A549 (cell line): Measurements from ENCODE around the gene CACNA1C. TPM values are rescaled to one million over a fixed set of nuclear protein-coding genes. Genes with fewer than 3 reads are reported as not detected.

Experiments
- ATAC-seq, 2 experiments: fragments of 200-7000 bp in 1 of 2; fragments of >200 bp in 1 of 2; cut with Nextera tagmentation in 1 of 2; cut with Tn5 transposase in 1 of 2; 3 replicates each; pipeline versions ENCODE4 v1.8.0 to v1.9.1; 2018 to 2020; ENCODE audit warnings: mild to moderate bottlenecking in 1 of 2, moderate library complexity in 1 of 2
- CTCF ChIA-PET: fragments of 300-600 bp; sonication (Branson Sonifier 250); formaldehyde crosslinking; extraction: SDS; loops from one replicate; lab custom pipeline; 2021; ENCODE audit warnings: antibody characterized with exemption, inconsistent platforms; lab: Yijun Ruan, JAX
- POLR2A ChIA-PET: fragments of 350-600 bp; formaldehyde crosslinking; extraction: SDS; loops from one replicate; lab custom pipeline; 2021; ENCODE audit warnings: antibody characterized with exemption, inconsistent platforms; lab: Yijun Ruan, JAX
- DNase-seq, 2 experiments: peaks; one replicate each; pipeline versions ENCODE4 v3.0.0 to v3.0.0-alpha.2; 2011 to 2016; ENCODE audit warnings: low read depth in 1 of 2, low spot score in 1 of 2
- FAIRE-seq: peaks from 2 replicates; lab custom pipeline; 2011; peaks lifted over from hg19 to GRCh38; lab: Jason Lieb, UNC
- H3K27ac ChIP-seq, 2 experiments: fragments of >200 bp; sonication (Bioruptor Twin); formaldehyde crosslinking; 3 replicates each; pipeline ENCODE4 v1.5.1; 2016 to 2017
- H3K4me1 ChIP-seq: fragments of >200 bp; sonication (Bioruptor Twin); formaldehyde crosslinking; 3 replicates; pipeline ENCODE4 v1.6.1; 2016
- H3K4me2 ChIP-seq: fragments of >200 bp; sonication (Bioruptor Twin); formaldehyde crosslinking; 3 replicates; pipeline ENCODE4 v1.6.1; 2016
- H3K4me3 ChIP-seq: fragments of >200 bp; sonication (Bioruptor Twin); formaldehyde crosslinking; 3 replicates; pipeline ENCODE4 v1.5.1; 2016
- H3K9me3 ChIP-seq: fragments of >200 bp; sonication (Bioruptor Twin); formaldehyde crosslinking; 3 replicates; pipeline ENCODE4 v1.6.1; 2016
- CBX2 ChIP-seq: fragments of 200-600 bp; sonication (generic); IDR thresholded peaks from 2 replicates; pipeline ENCODE4 v1.6.1; 2016; ENCODE audit warnings: low read depth, mild to moderate bottlenecking, borderline replicate concordance
- CEBPB ChIP-seq, 2 experiments: fragments of >200 bp in 1 of 2; sonication (Bioruptor Twin) in 1 of 2; formaldehyde crosslinking in 1 of 2; IDR thresholded peaks; 2 replicates each; pipeline ENCODE4 v1.6.1; 2012 to 2016
- CHD2 ChIP-seq: fragments of 150-350 bp; IDR thresholded peaks from 2 replicates; pipeline ENCODE4 v1.6.1; 2014; ENCODE audit warnings: low read length; ENCODE audit not compliant: partially characterized antibody
- CHD4 ChIP-seq: fragments of 200-600 bp; sonication (generic); IDR thresholded peaks from 2 replicates; pipeline ENCODE4 v1.6.1; 2016; ENCODE audit warnings: antibody characterized with exemption, mild to moderate bottlenecking, borderline replicate concordance
- EHF ChIP-seq: fragments of 250-450 bp; sonication (Bioruptor Pico); IDR thresholded peaks from 2 replicates; pipeline ENCODE4 v1.5.0; 2020; ENCODE audit warnings: mild to moderate bottlenecking
- EP300 ChIP-seq, 2 experiments: fragments of >200 bp; sonication (Bioruptor Twin); formaldehyde crosslinking; IDR thresholded peaks; 2 replicates in 1 of 2; 3 replicates in 1 of 2; pipeline ENCODE4 v1.6.1; 2016 to 2017
- ESRRA ChIP-seq: fragments of 150-350 bp; IDR thresholded peaks from 2 replicates; pipeline ENCODE4 v1.6.1; 2014; ENCODE audit warnings: mild to moderate bottlenecking, low read length, borderline replicate concordance
- HEYL ChIP-seq: fragments of 250-450 bp; sonication (Bioruptor Pico); IDR thresholded peaks from 2 replicates; pipeline ENCODE4 v1.8.0; 2021; ENCODE audit warnings: mild to moderate bottlenecking, moderate library complexity
- HOXA7 ChIP-seq: fragments of 250-450 bp; sonication (Bioruptor Pico); IDR thresholded peaks from 2 replicates; pipeline ENCODE4 v1.5.0; 2020; ENCODE audit warnings: mild to moderate bottlenecking, moderate library complexity
- MAFK ChIP-seq: fragments of 450-650 bp; IDR thresholded peaks from 2 replicates; pipeline ENCODE4 v1.6.1; 2014; ENCODE audit not compliant: partially characterized antibody
- MAZ ChIP-seq: fragments of 150-350 bp; IDR thresholded peaks from 2 replicates; pipeline ENCODE4 v1.6.1; 2014; ENCODE audit warnings: antibody characterized with exemption, low read depth, low read length, borderline replicate concordance
- PHF8 ChIP-seq: fragments of 200-600 bp; sonication (generic); IDR thresholded peaks from 2 replicates; pipeline ENCODE4 v1.6.1; 2016; ENCODE audit warnings: low read depth, mild to moderate bottlenecking, antibody characterized with exemption, moderate library complexity, borderline replicate concordance
- POLR2A ChIP-seq: IDR thresholded peaks from 2 replicates; pipeline ENCODE4 v1.6.1; 2012; ENCODE audit warnings: mild to moderate bottlenecking, low read length
- RARB ChIP-seq: fragments of 250-450 bp; sonication (Bioruptor Pico); IDR thresholded peaks from 2 replicates; pipeline ENCODE4 v1.8.0; 2021; ENCODE audit warnings: mild to moderate bottlenecking, moderate library complexity
- RCOR1 ChIP-seq: fragments of 150-350 bp; IDR thresholded peaks from 2 replicates; pipeline ENCODE4 v1.6.1; 2014; ENCODE audit warnings: antibody characterized with exemption, low read length, low read depth
- TFCP2L1 ChIP-seq: fragments of 250-450 bp; sonication (Bioruptor Pico); IDR thresholded peaks from 2 replicates; pipeline ENCODE4 v1.5.0; 2021; ENCODE audit warnings: mild to moderate bottlenecking
- ZC3H11A ChIP-seq: fragments of 450-650 bp; IDR thresholded peaks from 2 replicates; pipeline ENCODE4 v1.6.1; 2014; ENCODE audit warnings: antibody characterized with exemption, mild to moderate bottlenecking
- WGBS: methylation state at CpG from one replicate; pipeline ENCODE4 v1.1.6; 2017; ENCODE audit errors: missing lambda C conversion rate; 5-methylcytosine and 5-hydroxymethylcytosine counted together
- polyA plus RNA-seq, 4 experiments: library from polyadenylated mRNA; depleted of rRNA in 3 of 4; stranded (reverse); fragments of >200 nt; fragmentation: RNase III in 1 of 4; extraction: RNeasy Plus Mini Kit Qiagen cat#74134 plus additional on column Dnase treatment in 1 of 4; gene quantifications; 2 replicates in 3 of 4; 3 replicates in 1 of 4; pipeline ENCODE4 v1.2.3, GENCODE V29; 2011 to 2017
- TF ChIP-seq, protein P1 (sequence below): fragments of 150-350 bp; IDR thresholded peaks from 2 replicates; pipeline ENCODE4 v1.6.1; 2014; ENCODE audit warnings: low read depth, mild to moderate bottlenecking, low read length
- TF ChIP-seq, protein P2 (sequence below): IDR thresholded peaks from 2 replicates; pipeline ENCODE4 v1.6.1; 2012
- TF ChIP-seq, protein P3 (sequence below): fragments of 250-450 bp; sonication (Bioruptor Pico); IDR thresholded peaks from 2 replicates; pipeline ENCODE4 v1.5.0; 2021; ENCODE audit warnings: mild to moderate bottlenecking, moderate library complexity, borderline replicate concordance

Gene CACNA1C
- polyA plus RNA-seq, 2 of the 4 experiments (the other 2 are of a cell fraction) = not detected

DNA sequence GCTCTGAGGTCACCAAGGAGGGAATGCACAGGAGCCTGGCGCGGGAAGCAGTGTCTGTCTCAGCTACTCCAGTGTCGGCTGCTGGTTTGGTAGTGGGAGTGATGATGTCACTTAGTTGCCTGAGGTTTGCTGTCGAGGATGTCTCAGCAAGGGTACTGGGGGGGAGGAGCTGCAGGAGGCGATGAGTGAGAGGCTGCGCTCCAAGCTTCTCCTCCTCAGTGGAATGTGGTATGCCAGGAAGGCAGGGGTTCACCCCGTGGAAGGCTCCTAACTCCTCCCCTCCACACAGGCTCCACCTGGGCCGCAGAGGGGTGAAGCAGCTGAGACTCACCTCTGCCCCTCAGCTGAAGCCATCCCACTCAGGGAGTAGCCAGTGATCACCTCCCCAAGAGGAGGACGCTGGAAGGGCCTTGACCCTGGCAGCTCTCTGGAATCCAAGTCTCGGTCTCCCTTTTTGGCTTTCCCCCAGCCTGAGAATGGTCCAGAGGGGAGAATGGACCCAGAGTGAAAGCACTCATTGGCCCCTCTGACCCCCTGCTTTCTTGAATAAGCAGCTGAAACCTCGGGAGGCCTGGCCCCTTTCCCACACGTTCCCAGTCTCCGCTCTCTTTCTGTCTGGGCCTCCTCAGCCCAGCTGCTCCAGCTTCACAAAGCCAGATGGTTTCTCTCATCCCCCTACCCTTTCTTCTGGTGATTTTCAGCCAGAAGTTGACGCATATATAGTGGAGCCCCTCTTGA, 563.0 kb downstream of the CACNA1C start (continued):
- TF ChIP-seq RCOR1 = no peak
- TF ChIP-seq ZC3H11A = no peak
- TF ChIP-seq TFCP2L1 (CRISPR knock-in tag) = no peak
- no peak for TF ChIP-seq POLR2A
- no peak for TF ChIP-seq MAFK
- no peak for TF ChIP-seq HOXA7 (CRISPR knock-in tag)

DNA sequence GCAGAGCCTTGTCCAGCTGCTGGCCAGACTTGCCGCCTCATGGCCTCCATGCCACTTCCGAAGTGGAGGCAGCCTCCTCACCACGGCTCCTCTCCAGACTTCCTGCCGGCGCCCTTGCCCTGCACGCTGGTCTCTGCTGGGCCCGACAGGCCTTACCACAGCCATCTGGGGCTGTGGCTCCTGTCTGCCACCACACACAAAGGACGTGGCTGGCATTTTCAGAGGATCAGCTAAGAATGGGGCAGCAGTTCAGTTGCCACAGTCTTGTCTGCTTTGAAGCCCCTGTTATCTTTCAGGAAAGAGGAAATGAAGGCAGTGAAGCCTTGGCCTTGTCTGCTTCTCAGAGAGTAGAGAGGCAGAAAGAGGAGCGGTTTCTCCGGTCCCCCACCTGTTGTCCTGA, 564.0 kb downstream of the CACNA1C start:
- no peak overlapping the region for H3K4me3 ChIP-seq
- WGBS = 67% methylated on average over 10 of the region's 10 CpGs
- ATAC-seq (no peak), FAIRE-seq (no peak), DNase-seq (no peak)
- ChIA-PET POLR2A (interaction anchor here (1.7 kb wide), 1 partner anchor 24 kb away, joined by 4 read pairs; no protein-coding TSS in a partner anchor), CTCF (interaction anchor here (0.6 to 2.9 kb wide), 5 partner anchors 8 to 987 kb away, joined by 3 to 11 read pairs (median 3); partner anchors contain the start of gene WNT5B)
- TF ChIP-seq MAZ (no peak), EHF (no peak)
- no peaks in the 10 kb centered on the region for H3K9me3 ChIP-seq
- H3K4me1 ChIP-seq = peaks cover 11% of the 10 kb centered on the region
- no peak overlapping the region for H3K4me2 ChIP-seq
- H3K27ac ChIP-seq = no peak overlapping the region

DNA sequence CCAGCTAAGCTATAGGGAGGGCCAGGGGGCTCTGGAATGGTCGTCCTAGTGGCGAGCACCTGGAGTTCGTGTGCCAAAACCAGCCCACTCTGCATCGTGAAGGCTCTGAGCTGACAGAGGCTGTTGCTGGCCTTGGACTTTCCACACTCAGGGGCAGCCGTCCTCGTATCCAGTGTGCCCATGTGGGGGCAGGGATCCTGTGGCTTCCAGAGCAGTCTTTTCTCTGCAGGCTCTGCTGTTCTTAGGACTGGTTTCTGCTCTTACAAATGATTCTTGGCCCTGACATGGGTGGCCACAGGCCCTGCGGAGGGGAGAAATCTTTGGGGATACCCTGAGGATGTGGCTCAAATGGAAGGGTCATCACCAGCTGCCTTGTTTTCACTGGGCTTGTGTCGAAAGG, 564.6 kb downstream of the CACNA1C start:
- no peak for ATAC-seq
- 60% methylated on average over 8 of the region's 8 CpGs for WGBS
- TF ChIP-seq, protein P1, sequence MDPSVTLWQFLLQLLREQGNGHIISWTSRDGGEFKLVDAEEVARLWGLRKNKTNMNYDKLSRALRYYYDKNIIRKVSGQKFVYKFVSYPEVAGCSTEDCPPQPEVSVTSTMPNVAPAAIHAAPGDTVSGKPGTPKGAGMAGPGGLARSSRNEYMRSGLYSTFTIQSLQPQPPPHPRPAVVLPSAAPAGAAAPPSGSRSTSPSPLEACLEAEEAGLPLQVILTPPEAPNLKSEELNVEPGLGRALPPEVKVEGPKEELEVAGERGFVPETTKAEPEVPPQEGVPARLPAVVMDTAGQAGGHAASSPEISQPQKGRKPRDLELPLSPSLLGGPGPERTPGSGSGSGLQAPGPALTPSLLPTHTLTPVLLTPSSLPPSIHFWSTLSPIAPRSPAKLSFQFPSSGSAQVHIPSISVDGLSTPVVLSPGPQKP = no peak
- no peak for TF ChIP-seq CEBPB (IDR thresholded peaks at IDR 0.05)
- TF ChIP-seq RARB (CRISPR knock-in tag) = no peak
- TF ChIP-seq CHD4 = no peak
- TF ChIP-seq, protein P2, sequence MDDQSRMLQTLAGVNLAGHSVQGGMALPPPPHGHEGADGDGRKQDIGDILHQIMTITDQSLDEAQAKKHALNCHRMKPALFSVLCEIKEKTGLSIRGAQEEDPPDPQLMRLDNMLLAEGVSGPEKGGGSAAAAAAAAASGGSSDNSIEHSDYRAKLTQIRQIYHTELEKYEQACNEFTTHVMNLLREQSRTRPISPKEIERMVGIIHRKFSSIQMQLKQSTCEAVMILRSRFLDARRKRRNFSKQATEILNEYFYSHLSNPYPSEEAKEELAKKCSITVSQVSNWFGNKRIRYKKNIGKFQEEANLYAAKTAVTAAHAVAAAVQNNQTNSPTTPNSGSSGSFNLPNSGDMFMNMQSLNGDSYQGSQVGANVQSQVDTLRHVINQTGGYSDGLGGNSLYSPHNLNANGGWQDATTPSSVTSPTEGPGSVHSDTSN = no peak
- TF ChIP-seq, protein P3, sequence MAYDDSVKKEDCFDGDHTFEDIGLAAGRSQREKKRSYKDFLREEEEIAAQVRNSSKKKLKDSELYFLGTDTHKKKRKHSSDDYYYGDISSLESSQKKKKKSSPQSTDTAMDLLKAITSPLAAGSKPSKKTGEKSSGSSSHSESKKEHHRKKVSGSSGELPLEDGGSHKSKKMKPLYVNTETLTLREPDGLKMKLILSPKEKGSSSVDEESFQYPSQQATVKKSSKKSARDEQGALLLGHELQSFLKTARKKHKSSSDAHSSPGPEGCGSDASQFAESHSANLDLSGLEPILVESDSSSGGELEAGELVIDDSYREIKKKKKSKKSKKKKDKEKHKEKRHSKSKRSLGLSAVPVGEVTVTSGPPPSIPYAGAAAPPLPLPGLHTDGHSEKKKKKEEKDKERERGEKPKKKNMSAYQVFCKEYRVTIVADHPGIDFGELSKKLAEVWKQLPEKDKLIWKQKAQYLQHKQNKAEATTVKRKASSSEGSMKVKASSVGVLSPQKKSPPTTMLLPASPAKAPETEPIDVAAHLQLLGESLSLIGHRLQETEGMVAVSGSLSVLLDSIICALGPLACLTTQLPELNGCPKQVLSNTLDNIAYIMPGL = no peak
- no peak for TF ChIP-seq CHD2
- TF ChIP-seq EHF = no peak
- no peak for TF ChIP-seq HEYL (CRISPR knock-in tag)
- no peak for TF ChIP-seq EP300 (IDR thresholded peaks at IDR 0.05)
- no peak for TF ChIP-seq PHF8
- no peak for TF ChIP-seq CBX2
- TF ChIP-seq POLR2A = no peak
- TF ChIP-seq ESRRA = no peak
- TF ChIP-seq, all 56 proteins: peak for 0
- CTCF ChIA-PET = interaction anchor here (1.3 to 2.7 kb wide), 3 partner anchors 15 to 822 kb away, joined by 3 to 11 read pairs (median 3); no protein-coding TSS in a partner anchor
- H3K27ac ChIP-seq = no peak overlapping the region
- no peak for DNase-seq
- H3K9me3 ChIP-seq = no peaks in the 10 kb centered on the region
- H3K4me3 ChIP-seq = no peak overlapping the region
- FAIRE-seq = no peak
- peaks cover 11% of the 10 kb centered on the region for H3K4me1 ChIP-seq
- POLR2A ChIA-PET = no interaction called here
- H3K4me2 ChIP-seq = no peak overlapping the region
